SK-N-SH treated with all-trans-retinoic acid at 6 μM for 48 hours (cell line): Measurements from ENCODE around the gene NOX5.

Experiments
- ATAC-seq: fragments of 200-7000 bp; cut with Tn5 transposase; 3 replicates; pipeline ENCODE4 v1.9.1; 2020; ENCODE audit warnings: mild to moderate bottlenecking, moderate library complexity
- ARNTL ChIP-seq: fragments of 450-650 bp; formaldehyde crosslinking; IDR thresholded peaks from 2 replicates; pipeline ENCODE4 v1.5.0; 2020; ENCODE audit warnings: low read depth, mild to moderate bottlenecking, moderate library complexity, borderline replicate concordance
- CREB5 ChIP-seq: fragments of 250-450 bp; sonication (Bioruptor Pico); IDR thresholded peaks from 2 replicates; pipeline ENCODE4 v1.5.1; 2020; ENCODE audit warnings: low read depth, mild to moderate bottlenecking, moderate library complexity
- CSDC2 ChIP-seq: fragments of 250-450 bp; sonication (Bioruptor Pico); IDR thresholded peaks from 2 replicates; pipeline ENCODE4 v1.5.0; 2020; ENCODE audit warnings: mild to moderate bottlenecking, moderate library complexity
- ESRRG ChIP-seq: fragments of 250-450 bp; sonication (Bioruptor Pico); IDR thresholded peaks from 2 replicates; pipeline ENCODE4 v1.6.1; 2021; ENCODE audit warnings: mild to moderate bottlenecking
- GLIS3 ChIP-seq: fragments of 250-450 bp; sonication (Bioruptor Pico); IDR thresholded peaks from 2 replicates; pipeline ENCODE4 v1.5.0; 2020; ENCODE audit warnings: mild to moderate bottlenecking, moderate library complexity
- ISL1 ChIP-seq: fragments of 250-450 bp; sonication (Bioruptor Pico); IDR thresholded peaks from 2 replicates; pipeline ENCODE4 v2.1.2; 2022; ENCODE audit warnings: mild to moderate bottlenecking, moderate library complexity
- RARB ChIP-seq: fragments of 250-450 bp; sonication (Bioruptor Pico); IDR thresholded peaks from 2 replicates; pipeline ENCODE4 v1.8.0; 2021; ENCODE audit warnings: mild to moderate bottlenecking, moderate library complexity
- SNAI2 ChIP-seq: fragments of 250-450 bp; sonication (Bioruptor Pico); IDR thresholded peaks from 2 replicates; pipeline ENCODE4 v1.5.0; 2020; ENCODE audit warnings: mild to moderate bottlenecking, moderate library complexity
- TCF4 ChIP-seq: fragments of 250-450 bp; sonication (Bioruptor Pico); IDR thresholded peaks from 2 replicates; pipeline ENCODE4 v1.8.0; 2021; ENCODE audit warnings: mild to moderate bottlenecking, moderate library complexity, borderline replicate concordance
- ZC3H10 ChIP-seq: fragments of 250-450 bp; sonication (Bioruptor Pico); IDR thresholded peaks from 2 replicates; pipeline ENCODE4 v1.5.1; 2021; ENCODE audit warnings: mild to moderate bottlenecking, moderate library complexity
- ZFP3 ChIP-seq: fragments of 250-450 bp; sonication (Bioruptor Pico); IDR thresholded peaks from 2 replicates; pipeline ENCODE4 v1.5.0; 2020; ENCODE audit warnings: mild to moderate bottlenecking, moderate library complexity
- ZNF565 ChIP-seq: fragments of 450-650 bp; formaldehyde crosslinking; conservative IDR thresholded peaks from 2 replicates; pipeline ENCODE4 v1.5.0; 2020; ENCODE audit warnings: low read depth, mild to moderate bottlenecking, moderate library complexity
- ZNF70 ChIP-seq: fragments of 450-650 bp; formaldehyde crosslinking; IDR thresholded peaks from 2 replicates; pipeline ENCODE4 v1.5.0; 2020; ENCODE audit warnings: mild to moderate bottlenecking, moderate library complexity
- ZNF8 ChIP-seq: fragments of 450-650 bp; formaldehyde crosslinking; IDR thresholded peaks from 2 replicates; pipeline ENCODE4 v1.5.0; 2020; ENCODE audit warnings: mild to moderate bottlenecking, moderate library complexity
- TF ChIP-seq, protein P1 (sequence below): fragments of 250-450 bp; sonication (Bioruptor Pico); IDR thresholded peaks from 2 replicates; pipeline ENCODE4 v1.8.0; 2021; ENCODE audit warnings: low read depth, mild to moderate bottlenecking, moderate library complexity, borderline replicate concordance

NOX5 gene

GRCh38 chr15:69107025-69107620 lies 92.6 kb downstream of the NOX5 start:
- no peak for TF ChIP-seq ZFP3 (CRISPR knock-in tag)
- TF ChIP-seq, protein P1, sequence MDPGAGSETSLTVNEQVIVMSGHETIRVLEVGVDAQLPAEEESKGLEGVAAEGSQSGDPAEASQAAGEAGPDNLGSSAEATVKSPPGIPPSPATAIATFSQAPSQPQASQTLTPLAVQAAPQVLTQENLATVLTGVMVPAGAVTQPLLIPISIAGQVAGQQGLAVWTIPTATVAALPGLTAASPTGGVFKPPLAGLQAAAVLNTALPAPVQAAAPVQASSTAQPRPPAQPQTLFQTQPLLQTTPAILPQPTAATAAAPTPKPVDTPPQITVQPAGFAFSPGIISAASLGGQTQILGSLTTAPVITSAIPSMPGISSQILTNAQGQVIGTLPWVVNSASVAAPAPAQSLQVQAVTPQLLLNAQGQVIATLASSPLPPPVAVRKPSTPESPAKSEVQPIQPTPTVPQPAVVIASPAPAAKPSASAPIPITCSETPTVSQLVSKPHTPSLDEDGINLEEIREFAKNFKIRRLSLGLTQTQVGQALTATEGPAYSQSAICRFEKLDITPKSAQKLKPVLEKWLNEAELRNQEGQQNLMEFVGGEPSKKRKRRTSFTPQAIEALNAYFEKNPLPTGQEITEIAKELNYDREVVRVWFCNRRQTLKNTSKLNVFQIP (CRISPR knock-in tag): no peak
- no peak for TF ChIP-seq ESRRG (CRISPR knock-in tag)
- no peak for TF ChIP-seq CSDC2 (CRISPR knock-in tag)
- TF ChIP-seq ARNTL (CRISPR knock-in tag): no peak
- TF ChIP-seq SNAI2 (CRISPR knock-in tag): no peak
- no peak for TF ChIP-seq ZNF70 (CRISPR knock-in tag)
- no peak for TF ChIP-seq ISL1
- TF ChIP-seq ZNF8: no peak
- no peak for TF ChIP-seq CREB5
- no peak for TF ChIP-seq TCF4 (CRISPR knock-in tag)
- TF ChIP-seq RARB: no peak
- TF ChIP-seq ZC3H10 (CRISPR knock-in tag): no peak
- no peak for TF ChIP-seq ZNF565 (CRISPR knock-in tag)
- no peak for TF ChIP-seq GLIS3 (CRISPR knock-in tag)

More at GRCh38 chr15:69107025-69107620, 92.6 kb downstream of the NOX5 start:
- no peak for ATAC-seq
